Ascending aorta (tissue), 2 donors: ENCODE results near the gene SPR. TPM values are rescaled to one million over a fixed set of nuclear protein-coding genes. Genes with fewer than 3 reads are reported as not detected.

Source experiments
- DNase-seq, 2 donors: peaks; one replicate each; pipeline ENCODE4 v3.0.0-alpha.2; 2019; ENCODE audit warnings: low spot score in 2 of 2
- H3K27ac ChIP-seq, 2 donors: fragments of 200-600 bp; sonication (generic); one replicate each; pipeline ENCODE4 v1.5.1; 2016 to 2017; ENCODE audit warnings: mild to moderate bottlenecking in 1 of 2
- H3K27me3 ChIP-seq: fragments of 200-600 bp; sonication (generic); one replicate; pipeline ENCODE4 v1.5.1; 2017
- H3K36me3 ChIP-seq, 2 donors: fragments of 200-600 bp; sonication (generic); one replicate each; pipeline ENCODE4 v1.5.1; 2016
- H3K4me1 ChIP-seq, 2 donors: fragments of 200-600 bp; sonication (generic); one replicate each; pipeline ENCODE4 v1.5.1; 2016 to 2017; ENCODE audit warnings: mild to moderate bottlenecking in 1 of 2
- H3K4me3 ChIP-seq, 2 donors: fragments of 200-600 bp; sonication (generic); one replicate each; pipeline ENCODE4 v1.5.1; 2016 to 2017; ENCODE audit warnings: mild to moderate bottlenecking in 1 of 2
- H3K9me3 ChIP-seq, 2 donors: fragments of 200-600 bp; sonication (generic); one replicate each; pipeline ENCODE4 v1.5.1; 2016
- CTCF ChIP-seq, 3 experiments: fragments of 200-600 bp in 2 of 3; fragments of 450-650 bp in 1 of 3; sonication (generic) in 2 of 3; IDR thresholded peaks; one replicate each; pipeline ENCODE4 v1.5.1; 2016 to 2019; ENCODE audit warnings: antibody characterized with exemption in 3 of 3, mild to moderate bottlenecking in 1 of 3, moderate library complexity in 1 of 3
- intact Hi-C: fragments of 100-400 bp; cut with DNase I; formaldehyde crosslinking; loops from one replicate; pipeline ENCODE4 v1.15.1; 2023
- total RNA-seq: library from RNA; depleted of rRNA; stranded (reverse); fragments of >200 nt; gene quantifications from one replicate; pipeline ENCODE4 v1.1.0, GENCODE V29; 2016

Gene SPR
- total RNA-seq, 1 donor from 2014 or later, result 68.3 TPM

GRCh38 chr2:72891091-72891818, 4.0 kb downstream of the SPR start:
- Histone ChIP-seq H3K4me1 (peaks cover 5 to 19% of the 10 kb centered on the region in 2 donors), H3K9me3 (no peaks in the 10 kb centered on the region), H3K27ac (no peak overlapping the region), H3K27me3 (no peaks in the 10 kb centered on the region), H3K36me3 (peaks cover 0 to 4% of the 10 kb centered on the region in 2 donors), H3K4me3 (no peak overlapping the region)
- intact Hi-C loops, result loop anchor here (5.0 kb wide), 1 partner anchor 196 kb away; no protein-coding TSS in a partner anchor
- no peak for TF ChIP-seq CTCF (IDR thresholded peaks at IDR 0.05)
- no peak for DNase-seq

GRCh38 chr2:72892506-72893173, 5.4 kb downstream of the SPR start:
- Histone ChIP-seq H3K4me1 (peaks cover 5 to 15% of the 10 kb centered on the region in 2 donors), H3K9me3 (no peaks in the 10 kb centered on the region), H3K27ac (no peak overlapping the region), H3K4me3 (no peak overlapping the region), H3K36me3 (peaks cover 0 to 4% of the 10 kb centered on the region in 2 donors), H3K27me3 (no peaks in the 10 kb centered on the region)
- peak; percentile 66 to 82 (median 69) for TF ChIP-seq CTCF (IDR thresholded peaks at IDR 0.05)
- intact Hi-C loops, result loop anchor here (1.0 to 5.0 kb wide), 3 partner anchors 195 to 285 kb away; no protein-coding TSS in a partner anchor
- DNase-seq, result peak in 1 of 2 donors; percentile 77

- DNase-seq, result peak in 1 of 2 donors; percentile 67
- Histone ChIP-seq H3K9me3 (no peaks in the 10 kb centered on the region), H3K27me3 (no peaks in the 10 kb centered on the region), H3K27ac (no peak overlapping the region), H3K36me3 (peaks cover 0 to 4% of the 10 kb centered on the region in 2 donors), H3K4me3 (no peak overlapping the region), H3K4me1 (peaks cover 0 to 6% of the 10 kb centered on the region in 2 donors)
- TF ChIP-seq CTCF (IDR thresholded peaks at IDR 0.05), result peak; percentile 25 to 50 (median 44)
- intact Hi-C loops, result loop anchor here (2.0 to 5.0 kb wide), 2 partner anchors 194 to 269 kb away; no protein-coding TSS in a partner anchor
Observed at GRCh38 chr2:72893594-72894319, 6.5 kb downstream of the SPR start.

- H3K4me3 ChIP-seq, result no peak overlapping the region
- no peak for TF ChIP-seq CTCF (IDR thresholded peaks at IDR 0.05)
- intact Hi-C loops, result loop anchor here (5.0 kb wide), 1 partner anchor 193 kb away; no protein-coding TSS in a partner anchor
- H3K36me3 ChIP-seq, result peaks cover 0 to 4% of the 10 kb centered on the region in 2 donors
- H3K27me3 ChIP-seq, result no peaks in the 10 kb centered on the region
- H3K4me1 ChIP-seq, result peaks cover 0 to 3% of the 10 kb centered on the region in 2 donors
- no peak for DNase-seq
- H3K9me3 ChIP-seq, result no peaks in the 10 kb centered on the region
- no peak overlapping the region for H3K27ac ChIP-seq
Observed at GRCh38 chr2:72894514-72894913, 7.3 kb downstream of the SPR start.

- intact Hi-C loops, result no loop called here
Observed at GRCh38 chr2:72895154-72895553, 7.9 kb downstream of the SPR start.

More at GRCh38 chr2:72895154-72895553, 7.9 kb downstream of the SPR start:
- no peaks in the 10 kb centered on the region for H3K27me3 ChIP-seq
- H3K4me1 ChIP-seq, result peaks cover 0 to 3% of the 10 kb centered on the region in 2 donors
- H3K9me3 ChIP-seq, result no peaks in the 10 kb centered on the region
- no peak for DNase-seq
- no peak overlapping the region for H3K4me3 ChIP-seq
- TF ChIP-seq CTCF (IDR thresholded peaks at IDR 0.05), result no peak
- no peak overlapping the region for H3K27ac ChIP-seq
- peaks cover 0 to 4% of the 10 kb centered on the region in 2 donors for H3K36me3 ChIP-seq
